Activated effector memory CD4-positive, alpha-beta T cell treated with Interleukin-2 at 50 U/mL for 16 hours (primary cell): Measurements from ENCODE around the gene PHB1.
"Not testable (repeated sequence)": the region's sequence is repeated elsewhere in the genome, so short reads cannot be mapped to it uniquely, and the experiment has no call there.

Source experiments
- DNase-seq: peaks from one replicate; pipeline ENCODE4 v3.0.0-alpha.2; 2020

Gene PHB1

GRCh38 chr17:49373115-49373514 lies 41.6 kb downstream of the PHB1 start:
- DNase-seq, result no peak

- DNase-seq, result no peak
Observed at GRCh38 chr17:49372425-49372824, 42.3 kb downstream of the PHB1 start.

GRCh38 chr17:49370971-49371834 lies 43.5 kb downstream of the PHB1 start:
- DNase-seq, result no peak

- no peak for DNase-seq
Observed at GRCh38 chr17:49369760-49370159, 44.9 kb downstream of the PHB1 start.

- DNase-seq, result no peak
Observed at GRCh38 chr17:49369089-49369488, 45.6 kb downstream of the PHB1 start.

GRCh38 chr17:49365667-49366066 lies 49.0 kb downstream of the PHB1 start:
- no peak for DNase-seq

GRCh38 chr17:49365126-49365525 lies 49.6 kb downstream of the PHB1 start:
- DNase-seq, result not testable (repeated sequence)

- no peak for DNase-seq
Observed at GRCh38 chr17:49364119-49364518, 50.6 kb downstream of the PHB1 start.

GRCh38 chr17:49363251-49363650 lies 51.4 kb downstream of the PHB1 start:
- no peak for DNase-seq

GRCh38 chr17:49362723-49363117 lies 52.0 kb downstream of the PHB1 start:
- peak; percentile 7 for DNase-seq

GRCh38 chr17:49361902-49362722 lies 52.6 kb downstream of the PHB1 start, which contains the start of gene ZNF652:
ZNF652 (minus strand) TSS chr17:49362250; CDS start chr17:49317725, 44,525 bp downstream.
- peak; percentile 97 for DNase-seq

- peak; percentile 82 for DNase-seq
Observed at GRCh38 chr17:49361129-49361901, 53.4 kb downstream of the PHB1 start.

GRCh38 chr17:49360796-49361128 lies 53.9 kb downstream of the PHB1 start:
- DNase-seq, result no peak

GRCh38 chr17:49359990-49360795 lies 54.5 kb downstream of the PHB1 start:
- DNase-seq, result no peak

- no peak for DNase-seq
Observed at GRCh38 chr17:49358641-49359247, 55.9 kb downstream of the PHB1 start.

GRCh38 chr17:49357516-49357915 lies 57.2 kb downstream of the PHB1 start:
- DNase-seq, result no peak

- no peak for DNase-seq
Observed at GRCh38 chr17:49356320-49356719, 58.4 kb downstream of the PHB1 start.
